Stimulated activated CD4-positive, alpha-beta T cell treated with anti-CD3 and anti-CD28 coated beads, Interleukin-12 subunit alpha, Interleukin-12 subunit beta, amount 100 ng/mL, for 4 hours (primary cell): ENCODE data around the gene MSANTD1.

Experiments
- DNase-seq: peaks from one replicate; pipeline ENCODE4 v3.0.0-alpha.2; 2020

The MSANTD1 gene

DNA sequence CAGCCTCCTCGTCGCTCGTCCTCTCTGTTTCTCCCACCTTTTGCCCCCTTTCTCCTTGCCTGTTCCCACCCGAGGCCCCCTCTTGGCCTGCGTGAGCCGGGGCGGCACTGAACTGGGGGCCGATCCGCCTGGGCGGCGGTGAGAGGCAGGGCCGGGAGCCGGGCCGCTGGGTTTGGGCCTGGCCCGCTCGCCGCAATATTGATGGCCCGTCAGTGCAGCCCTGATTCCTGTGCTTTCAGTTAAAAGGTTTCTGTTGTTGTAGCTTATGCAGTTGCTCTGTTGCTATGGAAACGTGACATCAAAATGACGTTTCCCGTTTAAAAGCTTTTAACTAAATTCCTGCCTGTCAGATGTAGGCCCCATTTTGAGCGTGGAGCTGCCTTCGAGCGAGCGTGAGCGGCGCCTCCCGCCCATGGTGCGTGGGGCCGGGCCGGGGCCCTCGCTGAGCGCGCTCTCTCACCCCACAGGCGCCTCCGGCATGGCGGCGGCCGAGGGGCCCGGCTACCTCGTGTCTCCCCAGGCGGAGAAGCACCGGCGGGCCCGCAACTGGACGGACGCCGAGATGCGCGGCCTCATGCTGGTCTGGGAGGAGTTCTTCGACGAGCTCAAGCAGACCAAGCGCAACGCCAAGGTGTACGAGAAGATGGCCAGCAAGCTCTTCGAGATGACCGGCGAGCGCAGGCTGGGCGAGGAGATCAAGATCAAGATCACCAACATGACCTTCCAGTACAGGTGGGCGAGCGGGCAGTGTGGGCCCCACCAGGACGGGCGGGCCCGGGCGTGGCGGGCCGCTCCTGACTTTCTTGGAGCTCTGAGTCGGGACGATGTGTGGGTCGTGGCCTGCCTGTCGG is at the start of gene MSANTD1:
MSANTD1 (plus strand) TSS at position 349 of the 851 bp plus-strand sequence; CDS start at position 413, 64 bp downstream.
- no peak for DNase-seq

DNA sequence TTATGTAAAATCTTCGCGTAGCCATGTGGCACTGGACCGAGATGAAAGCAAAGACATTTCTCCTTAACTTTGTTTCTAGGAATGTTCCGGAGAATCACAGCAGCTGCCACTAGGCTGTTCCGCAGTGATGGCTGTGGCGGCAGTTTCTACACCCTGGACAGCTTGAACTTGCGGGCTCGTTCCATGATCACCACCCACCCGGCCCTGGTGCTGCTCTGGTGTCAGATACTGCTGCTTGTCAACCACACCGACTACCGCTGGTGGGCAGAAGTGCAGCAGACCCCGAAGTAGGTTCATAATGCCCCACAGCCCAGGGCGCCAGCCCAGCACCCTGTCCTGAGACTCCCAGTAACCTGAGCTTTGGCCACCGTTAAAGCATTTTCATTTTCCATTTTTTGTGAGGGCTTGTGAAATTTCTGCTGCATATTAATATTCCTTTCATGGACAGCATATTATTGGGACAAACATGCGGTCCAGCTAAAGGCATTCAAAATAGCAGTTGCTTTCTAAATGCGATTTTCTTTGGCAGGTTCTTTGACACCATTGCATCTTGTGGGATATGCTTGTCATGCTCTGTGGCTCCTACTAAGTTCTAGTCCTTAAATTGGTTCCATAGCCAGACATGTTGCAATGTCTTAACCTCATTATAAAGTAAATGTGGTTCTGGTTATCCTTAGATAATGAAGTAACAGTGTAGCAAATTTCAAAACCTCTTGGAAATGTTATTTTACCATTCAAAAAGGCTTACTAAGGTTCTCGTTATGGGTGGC is 49.1 kb upstream of the MSANTD1 start:
- DNase-seq, result no peak

DNA sequence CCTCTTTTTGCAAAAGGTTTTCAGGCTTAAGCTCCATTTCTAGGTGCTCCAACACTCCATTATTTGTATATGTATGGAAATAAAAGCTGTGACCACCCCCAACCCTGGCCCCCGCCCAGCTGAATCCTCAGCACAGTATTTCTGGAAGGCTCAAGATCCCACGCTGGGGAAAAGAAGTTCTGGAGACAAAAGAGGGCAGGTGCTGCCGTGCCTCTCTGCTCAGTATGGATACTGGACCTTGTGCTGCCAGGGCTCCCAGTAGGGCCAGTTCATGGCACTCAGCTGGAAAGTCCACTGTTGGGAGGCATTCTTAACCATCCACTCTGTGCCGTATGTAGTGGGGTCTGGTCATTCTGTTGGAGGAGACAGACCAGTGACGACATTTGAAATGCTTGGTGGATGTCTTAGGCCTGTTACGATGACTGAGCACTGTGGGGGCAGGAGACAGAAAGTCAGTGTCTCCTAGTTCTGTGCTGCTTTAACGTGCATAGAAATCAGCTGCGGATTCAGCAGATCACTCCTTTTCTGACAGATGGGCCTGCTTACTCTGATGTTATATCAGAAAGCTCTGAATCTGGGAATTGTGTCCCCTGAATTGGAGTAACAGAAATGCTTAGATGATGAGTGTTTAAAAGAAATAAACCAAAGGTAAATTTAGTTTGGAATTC is 48.4 kb upstream of the MSANTD1 start:
- DNase-seq, result no peak

DNA sequence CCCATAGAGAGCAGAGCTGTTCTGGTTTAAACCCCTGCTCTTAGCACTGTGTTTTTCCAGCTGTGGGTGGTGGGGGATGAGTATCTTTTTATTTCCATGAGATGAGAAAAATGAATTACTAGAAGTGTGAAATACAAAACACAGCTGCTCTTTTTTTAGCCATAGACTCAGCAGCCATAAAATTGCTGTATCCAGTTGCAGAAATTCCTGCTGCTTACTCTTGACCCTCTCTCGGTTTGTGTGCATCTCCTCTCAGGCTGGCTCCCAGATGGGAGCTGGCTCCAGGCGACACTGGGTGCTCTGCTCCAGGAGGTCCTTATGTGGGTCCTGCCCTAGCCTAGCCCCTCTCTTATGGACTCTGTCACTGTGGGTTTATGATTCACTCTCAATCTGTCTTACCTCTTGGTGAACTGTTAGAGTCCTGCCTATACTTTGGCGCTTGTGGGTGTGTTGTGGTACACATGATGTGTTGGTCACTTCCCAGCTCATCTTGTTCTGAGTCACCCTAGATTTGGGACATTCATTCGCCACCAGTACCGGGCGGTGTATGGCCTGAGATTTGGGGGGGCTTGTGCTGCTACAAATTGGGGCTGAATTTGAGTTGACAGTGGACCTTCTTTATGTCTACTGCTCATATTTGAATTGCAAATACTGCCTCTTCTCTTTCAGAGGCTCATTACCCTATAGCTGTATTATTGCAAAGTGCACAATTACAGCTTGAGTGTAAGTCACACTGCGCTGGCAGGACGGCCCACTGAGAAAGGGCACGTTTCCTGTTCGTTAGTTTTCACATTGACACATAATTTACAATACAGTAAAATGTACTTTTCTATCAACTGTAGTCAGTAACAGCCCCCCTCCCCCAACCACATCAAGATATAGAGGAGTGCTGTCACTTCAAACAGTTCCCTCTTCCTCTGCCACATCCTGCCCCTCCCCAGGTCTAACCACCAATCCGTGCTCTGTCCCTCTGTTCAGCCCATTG is 46.9 kb upstream of the MSANTD1 start:
- peak; percentile 37 for DNase-seq

DNA sequence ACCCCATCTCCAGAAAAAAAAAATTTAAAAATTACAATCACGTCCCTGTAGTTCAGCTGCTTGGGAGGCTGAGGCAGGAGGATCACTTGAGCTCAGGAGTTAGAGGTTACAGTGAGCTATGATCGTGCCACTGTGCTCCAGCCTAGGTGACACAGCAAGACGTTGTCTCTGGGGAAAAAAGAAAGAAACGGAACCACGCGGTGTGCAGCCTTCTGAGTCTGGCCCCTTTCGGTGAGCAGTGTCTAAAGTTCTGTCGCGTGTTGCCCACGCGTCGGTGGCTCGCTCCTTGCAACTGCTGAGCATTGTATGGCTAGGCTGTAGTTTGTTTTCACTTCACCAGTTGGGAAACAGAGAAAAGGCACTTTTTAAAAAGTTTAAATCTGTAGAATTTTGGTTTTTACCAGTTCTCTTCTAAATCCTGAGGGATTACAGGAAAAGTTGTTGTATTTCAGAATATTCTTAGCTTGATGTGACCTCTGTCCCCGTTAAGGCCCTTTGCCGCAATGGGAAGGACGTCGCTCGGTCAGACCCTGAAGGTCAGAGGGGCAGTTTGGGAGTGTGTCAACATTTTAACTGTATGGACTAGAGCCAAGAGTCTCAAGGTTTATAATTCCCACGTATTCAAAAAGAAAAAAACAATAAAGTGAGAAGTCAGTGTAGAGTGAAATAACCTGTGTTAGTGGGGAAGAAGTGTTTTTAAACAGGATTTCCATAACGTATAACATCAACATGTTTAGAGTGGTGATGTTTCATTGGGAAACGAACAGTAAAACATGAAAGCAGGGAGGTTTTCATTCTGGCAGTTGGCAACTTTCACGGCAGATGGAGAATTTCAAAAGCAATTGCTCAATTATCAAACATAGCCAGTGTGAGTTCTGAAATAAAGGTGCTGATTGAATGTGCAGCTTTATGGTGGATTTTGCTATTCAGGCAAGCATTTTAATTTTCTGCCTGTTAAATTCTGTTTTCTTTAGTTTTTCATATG is 45.8 kb upstream of the MSANTD1 start:
- peak; percentile 25 for DNase-seq

DNA sequence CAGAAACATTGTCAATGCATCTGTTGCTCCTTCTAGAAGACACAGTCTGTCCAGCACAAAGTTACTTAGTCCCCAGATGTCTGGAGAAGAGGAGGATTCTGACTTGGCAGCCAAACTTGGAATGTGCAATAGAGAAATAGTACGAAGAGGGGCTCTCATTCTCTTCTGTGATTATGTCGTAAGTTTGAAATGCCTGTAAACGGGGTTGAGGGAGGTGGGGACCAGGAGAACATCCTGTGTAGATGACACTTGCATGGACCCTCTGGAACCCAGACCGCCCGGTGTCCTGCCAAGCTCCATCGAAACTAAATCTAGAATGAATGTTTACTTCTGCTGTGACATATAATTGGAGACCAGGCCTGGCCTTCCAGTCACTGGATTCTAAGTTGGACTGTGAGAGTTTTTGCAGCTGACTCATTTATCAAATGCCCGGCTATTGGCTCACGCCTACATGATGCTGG is 45.0 kb upstream of the MSANTD1 start:
- DNase-seq, result no peak

DNA sequence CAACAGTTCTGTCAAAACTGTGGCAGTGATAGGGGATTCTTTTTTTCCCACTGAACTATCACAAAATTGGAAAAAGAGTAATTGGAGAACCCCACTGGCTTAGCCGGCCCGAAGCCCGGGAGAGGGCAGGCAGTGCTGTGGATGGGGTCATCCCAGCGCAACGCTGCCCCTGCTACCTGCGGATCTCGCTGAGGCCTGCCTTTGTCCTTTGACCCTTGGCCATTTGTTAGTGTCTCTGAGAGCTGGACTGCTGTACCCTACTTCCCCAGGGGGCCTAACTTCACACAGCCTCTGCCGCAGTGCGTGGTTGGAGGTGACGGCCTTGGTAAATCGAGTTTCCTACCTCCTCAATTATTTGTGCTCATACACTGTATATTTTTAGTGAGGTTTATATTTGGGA is 43.0 kb upstream of the MSANTD1 start:
- DNase-seq, result no peak

DNA sequence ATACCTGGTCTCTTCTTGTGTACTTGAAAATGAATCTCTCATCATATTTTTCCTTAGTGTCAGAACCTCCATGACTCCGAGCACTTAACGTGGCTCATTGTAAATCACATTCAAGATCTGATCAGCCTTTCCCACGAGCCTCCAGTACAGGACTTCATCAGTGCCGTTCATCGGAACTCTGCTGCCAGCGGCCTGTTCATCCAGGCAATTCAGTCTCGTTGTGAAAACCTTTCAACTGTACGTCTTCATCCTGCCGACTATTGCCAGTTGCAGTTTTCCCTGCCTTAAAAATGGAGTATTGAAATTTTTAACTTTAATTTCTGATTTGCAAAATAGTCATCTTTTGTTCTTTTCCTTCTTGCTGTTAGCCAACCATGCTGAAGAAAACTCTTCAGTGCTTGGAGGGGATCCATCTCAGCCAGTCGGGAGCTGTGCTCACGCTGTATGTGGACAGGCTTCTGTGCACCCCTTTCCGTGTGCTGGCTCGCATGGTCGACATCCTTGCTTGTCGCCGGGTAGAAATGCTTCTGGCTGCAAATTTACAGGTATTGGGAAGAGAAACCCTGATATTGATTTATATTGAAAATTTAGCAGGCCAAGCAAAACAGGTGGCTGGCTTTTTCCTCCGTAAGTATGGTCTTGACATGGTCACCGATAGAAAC is 42.4 kb upstream of the MSANTD1 start:
- DNase-seq, result no peak

DNA sequence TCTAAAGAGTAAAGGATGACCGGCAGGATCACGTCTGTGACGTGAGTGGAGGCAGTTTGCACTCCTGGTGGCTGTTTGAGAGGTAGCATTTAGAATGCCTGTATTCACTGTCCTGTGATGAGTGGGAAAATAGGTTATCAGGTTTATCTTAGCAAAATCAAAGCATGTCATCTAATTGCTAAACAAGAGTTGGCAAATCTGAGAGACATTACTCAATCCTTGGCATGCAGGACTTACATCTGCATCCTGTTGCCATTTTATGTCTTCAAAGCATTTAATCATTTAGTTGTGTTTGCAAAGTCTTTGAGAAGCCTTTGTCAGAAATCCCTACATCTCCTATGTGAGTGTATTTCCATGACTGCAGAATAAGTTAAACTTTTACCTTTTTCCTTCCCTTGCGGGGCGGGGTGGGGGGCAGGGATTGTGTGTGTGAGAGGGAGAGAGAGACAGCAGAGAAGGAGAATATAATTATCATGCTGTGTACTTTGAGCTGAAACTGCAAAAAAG is 41.4 kb upstream of the MSANTD1 start:
- DNase-seq, result no peak

DNA sequence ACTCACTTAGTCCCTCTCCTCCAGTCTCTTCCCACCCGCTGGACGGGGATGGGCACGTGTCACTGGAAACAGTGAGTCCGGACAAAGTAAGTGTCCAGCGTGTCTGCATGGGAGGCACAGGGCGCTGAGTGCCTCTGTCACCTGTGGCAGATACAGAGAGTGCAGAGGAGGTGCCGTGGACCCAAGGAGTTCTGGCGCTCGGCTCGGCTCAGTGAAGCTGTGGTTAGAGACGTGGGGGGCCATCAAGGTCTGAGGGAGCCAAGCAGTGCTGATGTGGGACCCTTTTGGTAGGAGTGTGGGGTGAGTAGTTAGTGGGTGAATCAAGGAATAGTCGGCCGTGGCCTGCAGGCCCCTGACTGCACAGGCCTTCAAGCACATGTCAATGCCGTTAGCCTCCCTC is 40.1 kb upstream of the MSANTD1 start:
- DNase-seq, result no peak

DNA sequence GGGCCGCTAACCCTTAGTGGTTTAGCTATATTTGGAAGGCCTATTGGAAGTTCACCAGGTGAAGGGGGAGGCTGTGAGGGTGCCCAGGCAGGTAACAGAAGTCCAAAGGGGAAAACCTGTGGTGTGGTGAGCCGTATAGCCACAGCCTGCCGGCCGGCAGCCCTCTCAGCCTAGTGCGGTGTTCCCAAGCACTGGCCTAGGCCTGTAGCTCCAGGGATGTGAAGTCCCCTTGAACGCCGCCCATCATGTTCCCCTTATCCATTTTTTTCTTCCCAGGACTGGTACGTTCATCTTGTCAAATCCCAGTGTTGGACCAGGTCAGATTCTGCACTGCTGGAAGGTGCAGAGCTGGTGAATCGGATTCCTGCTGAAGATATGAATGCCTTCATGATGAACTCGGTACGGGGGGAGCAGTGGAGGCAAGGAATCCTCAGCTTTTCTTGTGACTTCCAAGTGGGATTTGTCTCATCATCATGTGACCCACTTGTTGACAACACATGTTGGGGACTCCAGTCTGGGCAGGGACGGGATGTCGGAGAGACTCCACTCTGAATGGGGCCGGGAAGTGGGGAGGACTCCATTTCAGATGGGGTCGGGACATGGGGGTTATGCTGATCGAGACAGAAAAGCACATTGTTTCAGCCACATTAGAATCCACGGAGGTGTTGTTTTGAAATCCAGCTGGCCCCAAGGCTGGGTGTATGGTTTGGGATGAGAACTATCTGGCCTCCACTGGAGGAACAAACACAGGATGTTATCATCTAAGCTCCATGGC is 39.2 kb upstream of the MSANTD1 start:
- DNase-seq, result no peak

DNA sequence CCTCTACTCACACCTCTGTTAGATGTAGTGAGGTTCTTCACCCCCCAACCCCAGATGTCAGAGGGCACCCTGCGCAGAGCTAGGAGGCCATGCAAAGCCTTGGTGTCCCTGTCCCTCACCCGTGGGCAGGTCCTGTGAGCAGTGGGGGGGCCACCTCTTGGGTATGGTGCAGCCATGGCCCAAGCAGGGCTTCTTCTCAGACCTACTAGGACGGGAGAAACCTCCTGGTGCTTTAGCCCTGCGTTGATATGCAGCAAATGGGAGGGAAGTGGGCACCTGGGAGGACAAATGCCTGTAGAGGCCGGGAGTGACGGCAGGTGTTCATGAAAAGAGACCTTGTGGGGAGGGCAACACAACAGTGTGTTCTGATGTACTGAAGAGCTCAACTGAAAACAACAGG is 38.5 kb upstream of the MSANTD1 start:
- DNase-seq, result no peak

DNA sequence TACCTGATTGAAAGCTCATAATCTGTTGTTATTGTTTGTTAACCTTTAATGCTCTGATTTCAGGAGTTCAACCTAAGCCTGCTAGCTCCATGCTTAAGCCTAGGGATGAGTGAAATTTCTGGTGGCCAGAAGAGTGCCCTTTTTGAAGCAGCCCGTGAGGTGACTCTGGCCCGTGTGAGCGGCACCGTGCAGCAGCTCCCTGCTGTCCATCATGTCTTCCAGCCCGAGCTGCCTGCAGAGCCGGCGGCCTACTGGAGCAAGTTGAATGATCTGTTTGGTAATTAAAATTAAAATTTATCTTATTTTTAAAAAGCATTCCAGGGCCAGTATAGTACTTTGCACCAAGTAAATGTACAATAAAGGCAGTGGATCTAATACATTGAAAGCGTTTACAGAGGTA is 37.1 kb upstream of the MSANTD1 start:
- DNase-seq, result no peak

DNA sequence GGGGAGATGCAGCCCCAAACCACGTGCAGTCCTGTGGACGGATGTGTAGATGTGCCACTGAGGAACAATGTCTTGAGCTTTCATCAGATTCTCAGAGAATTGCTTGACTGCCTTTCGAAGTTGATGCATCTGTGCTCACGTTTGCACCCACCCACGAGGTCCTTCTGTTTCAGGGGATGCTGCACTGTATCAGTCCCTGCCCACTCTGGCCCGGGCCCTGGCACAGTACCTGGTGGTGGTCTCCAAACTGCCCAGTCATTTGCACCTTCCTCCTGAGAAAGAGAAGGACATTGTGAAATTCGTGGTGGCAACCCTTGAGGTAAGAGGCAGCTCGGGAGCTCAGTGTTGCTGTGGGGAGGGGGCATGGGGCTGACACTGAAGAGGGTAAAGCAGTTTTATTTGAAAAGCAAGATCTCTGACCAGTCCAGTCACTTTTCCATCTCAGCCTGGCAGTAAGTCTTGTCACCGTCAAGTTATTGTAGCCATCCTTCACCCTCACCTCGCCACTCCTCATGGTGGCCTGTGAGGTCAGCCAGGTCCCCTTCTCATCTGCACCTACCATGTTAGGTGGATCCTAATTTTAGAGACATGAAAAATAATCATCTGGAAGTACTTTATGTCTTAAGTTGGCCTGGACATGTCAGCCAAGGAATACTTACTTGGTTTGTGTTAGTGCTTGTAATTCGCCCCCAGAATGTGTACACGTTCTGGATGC is 36.4 kb upstream of the MSANTD1 start:
- no peak for DNase-seq

DNA sequence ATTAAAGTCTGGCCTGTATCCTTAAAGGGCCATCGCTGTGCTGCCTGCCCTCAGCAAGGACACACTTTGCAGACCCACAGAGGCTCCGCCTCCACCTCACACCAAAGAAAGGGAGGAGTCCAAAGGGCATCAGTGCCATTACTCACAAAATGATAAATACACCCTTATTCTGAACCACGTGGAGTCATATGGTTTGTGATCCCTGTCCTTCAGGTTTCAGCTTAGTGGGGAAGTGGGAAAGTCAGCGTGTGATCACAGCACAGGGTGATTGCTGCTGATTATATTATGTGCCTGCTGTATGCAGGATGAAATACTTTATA is 35.9 kb upstream of the MSANTD1 start:
- DNase-seq, result no peak

DNA sequence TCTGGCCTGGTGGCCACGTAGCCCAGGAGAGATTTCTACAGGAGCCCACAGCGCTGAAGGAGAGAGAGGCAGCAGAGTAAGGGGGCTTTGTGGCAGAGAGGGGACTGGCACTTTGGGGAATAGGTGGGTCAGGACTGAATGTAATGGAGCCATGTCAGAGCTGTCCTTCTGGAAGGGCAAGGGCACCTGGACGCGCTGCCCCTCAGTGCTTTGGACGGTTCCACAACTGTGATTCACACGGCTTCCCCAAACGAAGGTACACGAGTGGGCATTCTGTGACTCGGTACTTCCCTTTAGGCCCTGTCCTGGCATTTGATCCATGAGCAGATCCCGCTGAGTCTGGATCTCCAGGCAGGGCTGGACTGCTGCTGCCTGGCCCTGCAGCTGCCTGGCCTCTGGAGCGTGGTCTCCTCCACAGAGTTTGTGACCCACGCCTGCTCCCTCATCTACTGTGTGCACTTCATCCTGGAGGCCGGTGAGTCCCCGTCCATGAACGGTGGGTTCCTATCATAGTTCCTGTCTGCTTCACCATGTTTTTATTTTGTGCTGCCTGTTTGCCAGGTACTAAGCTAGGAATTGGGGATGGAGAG is 35.2 kb upstream of the MSANTD1 start:
- no peak for DNase-seq

DNA sequence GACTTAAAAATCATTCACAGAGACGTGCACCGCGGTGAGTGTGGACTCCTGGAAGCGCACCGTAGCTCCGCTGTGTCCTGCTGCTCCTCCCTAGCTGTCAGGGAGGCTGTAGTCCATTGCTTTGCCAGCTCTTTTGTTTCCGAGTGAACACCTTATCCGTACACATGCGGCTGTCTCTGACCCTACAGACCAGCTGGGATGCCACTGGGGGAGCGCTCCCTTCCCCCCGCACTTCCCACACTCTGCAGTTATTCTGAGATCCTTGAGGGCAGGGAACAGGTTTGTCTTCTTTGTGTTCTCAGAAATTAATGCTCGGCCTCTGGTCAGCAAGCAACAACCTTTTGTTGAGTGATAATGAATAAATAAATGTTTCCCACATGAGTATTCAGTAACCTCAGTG is 33.7 kb upstream of the MSANTD1 start:
- DNase-seq, result no peak

DNA sequence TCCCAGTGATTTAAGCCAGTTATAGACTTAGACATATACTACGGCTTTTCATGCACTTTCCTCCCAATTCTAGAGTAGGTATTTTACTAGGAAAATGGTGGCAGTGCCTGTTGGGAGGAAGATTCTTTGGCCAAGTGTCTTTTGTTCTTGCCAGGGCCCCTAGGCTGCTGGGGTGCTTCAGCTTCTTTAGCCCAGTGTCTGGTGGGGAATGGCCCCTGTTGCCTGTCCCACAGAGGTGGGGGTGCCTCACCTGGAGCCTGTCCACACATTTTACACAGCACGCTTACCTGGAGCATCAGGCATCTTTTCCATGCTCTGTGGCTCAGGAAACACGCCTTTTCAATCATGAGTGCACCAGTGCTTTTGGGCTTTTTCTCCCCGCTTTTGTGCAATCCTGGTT is 33.2 kb upstream of the MSANTD1 start:
- no peak for DNase-seq

DNA sequence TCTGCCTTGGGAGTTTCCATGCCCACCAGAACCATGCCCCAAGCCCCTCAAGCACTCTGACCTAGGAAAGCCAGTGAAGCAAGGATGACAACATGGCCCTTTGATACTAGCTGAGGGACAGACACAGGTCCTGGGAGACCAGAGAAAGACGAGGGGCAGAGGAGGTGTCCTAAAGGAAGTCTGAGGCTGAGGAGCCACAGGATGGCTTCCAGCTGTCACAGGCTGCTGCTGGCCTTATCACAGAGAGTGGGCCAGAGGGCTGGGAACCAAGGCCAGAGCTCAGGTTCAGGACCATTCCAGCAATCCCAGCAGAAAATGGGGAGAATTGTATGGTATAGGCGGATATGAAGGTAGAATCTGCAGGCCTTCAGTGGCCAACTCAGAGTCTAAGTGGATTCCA is 31.7 kb upstream of the MSANTD1 start:
- DNase-seq, result no peak
